GF-D8 (cell line): ENCODE measurements around the gene TAF11.
A peak's percentile ranks its signal among the peaks of the same experiment; 100 is the strongest.
"Not testable (repeated sequence)": the region's sequence is repeated elsewhere in the genome, so short reads cannot be mapped to it uniquely, and the experiment has no call there.

Source experiments
- DNase-seq: peaks from one replicate; lab custom pipeline; 2025; lab: John Stamatoyannopoulos, UW

Gene TAF11, protein sequence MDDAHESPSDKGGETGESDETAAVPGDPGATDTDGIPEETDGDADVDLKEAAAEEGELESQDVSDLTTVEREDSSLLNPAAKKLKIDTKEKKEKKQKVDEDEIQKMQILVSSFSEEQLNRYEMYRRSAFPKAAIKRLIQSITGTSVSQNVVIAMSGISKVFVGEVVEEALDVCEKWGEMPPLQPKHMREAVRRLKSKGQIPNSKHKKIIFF

DNA sequence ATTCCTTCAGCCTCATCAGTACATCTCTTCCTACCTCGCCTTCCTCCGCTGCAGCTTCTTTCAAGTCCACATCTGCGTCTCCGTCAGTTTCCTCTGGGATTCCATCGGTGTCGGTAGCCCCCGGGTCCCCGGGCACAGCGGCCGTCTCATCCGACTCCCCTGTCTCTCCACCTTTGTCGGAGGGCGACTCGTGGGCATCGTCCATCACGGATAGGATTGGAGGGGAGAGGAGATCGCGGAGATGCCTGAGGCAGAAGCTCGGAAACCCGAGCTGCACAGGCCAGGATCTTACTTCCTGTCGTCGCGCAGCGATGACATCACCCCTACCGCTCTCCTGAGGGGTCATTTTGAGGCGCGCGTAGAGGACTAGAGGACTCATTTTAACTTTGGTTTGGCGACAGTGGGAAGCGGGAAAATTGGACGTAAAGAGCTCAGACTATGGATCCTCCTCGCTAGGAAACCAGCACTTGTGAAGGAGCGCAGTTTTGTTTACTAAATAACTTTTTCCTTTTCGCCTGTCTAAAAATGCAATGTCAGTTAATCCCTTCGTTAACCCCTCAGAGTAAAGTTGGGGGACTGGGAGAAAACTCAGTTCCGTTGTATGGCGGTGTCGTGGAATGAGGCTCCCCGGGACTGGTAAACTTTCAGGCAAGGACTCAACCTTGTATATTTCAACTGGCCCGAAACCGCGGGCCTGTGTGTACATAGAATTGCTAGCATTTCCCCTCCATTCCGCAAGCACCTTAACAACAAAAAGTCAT lies at the start of gene TAF11:
Gene TAF11, minus strand, starts transcription at position 290 of the 761 bp plus-strand sequence. Its CDS starts 85 bp downstream, at position 205.
- DNase-seq, result peak; percentile 85

DNA sequence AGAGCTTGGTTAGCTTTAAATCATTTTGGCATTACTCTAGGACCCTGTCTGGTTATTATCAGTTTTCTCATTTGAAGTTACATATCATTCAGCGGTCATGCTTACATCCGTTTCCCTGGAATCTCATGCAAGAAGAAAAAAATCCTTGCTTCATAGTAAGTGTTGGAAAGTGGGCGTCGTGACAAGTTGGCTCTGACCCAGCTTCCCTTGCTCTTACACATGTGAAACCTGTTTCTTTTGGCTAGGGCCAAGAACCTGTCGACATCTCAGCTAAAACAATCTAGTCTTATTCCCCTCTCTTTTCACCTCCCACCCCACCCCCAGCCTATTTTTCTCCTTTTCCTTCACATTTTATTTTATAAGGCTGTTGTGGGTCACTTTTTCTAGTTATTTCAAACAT lies 46.7 kb upstream of the TAF11 start:
- no peak for DNase-seq

DNA sequence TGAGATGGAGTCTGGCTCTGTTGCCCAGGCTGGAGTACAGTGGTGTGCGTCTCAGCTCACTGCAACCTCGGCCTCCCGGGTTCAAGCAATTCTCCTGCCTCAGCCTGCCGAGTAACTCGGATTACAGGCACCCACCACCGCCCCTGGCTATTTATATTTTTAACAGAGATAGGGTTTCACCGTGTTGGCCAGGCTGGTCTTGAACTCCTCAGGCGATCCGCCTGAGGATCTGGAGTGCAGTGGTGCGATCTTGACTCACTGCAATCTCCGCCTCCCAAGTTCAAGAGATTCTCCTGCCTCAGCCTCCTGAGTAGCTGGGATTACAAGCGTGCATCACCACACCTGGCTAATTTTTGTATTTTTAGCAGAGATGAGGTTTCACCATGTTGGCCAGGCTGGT lies 44.4 kb upstream of the TAF11 start:
- not testable (repeated sequence) for DNase-seq

DNA sequence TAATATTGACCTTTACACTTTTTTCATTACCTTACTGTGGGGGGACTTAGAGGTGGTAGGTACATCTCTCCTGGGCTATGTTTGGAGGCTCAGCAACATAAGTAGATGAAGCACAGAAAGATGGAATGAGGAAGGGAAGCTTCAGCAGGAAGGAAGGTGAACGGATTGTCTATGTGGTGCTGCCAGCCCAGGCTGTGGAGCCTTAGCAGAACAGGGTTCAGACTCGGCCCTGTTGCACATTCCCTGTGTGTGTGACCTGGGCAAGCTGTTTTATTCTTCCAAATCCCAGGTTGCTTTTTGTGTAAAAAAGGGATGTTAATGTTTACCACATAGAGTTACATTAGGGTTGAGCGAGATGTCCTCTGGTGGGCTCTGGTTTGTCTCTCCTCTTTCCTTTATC lies 42.4 kb upstream of the TAF11 start:
- no peak for DNase-seq

DNA sequence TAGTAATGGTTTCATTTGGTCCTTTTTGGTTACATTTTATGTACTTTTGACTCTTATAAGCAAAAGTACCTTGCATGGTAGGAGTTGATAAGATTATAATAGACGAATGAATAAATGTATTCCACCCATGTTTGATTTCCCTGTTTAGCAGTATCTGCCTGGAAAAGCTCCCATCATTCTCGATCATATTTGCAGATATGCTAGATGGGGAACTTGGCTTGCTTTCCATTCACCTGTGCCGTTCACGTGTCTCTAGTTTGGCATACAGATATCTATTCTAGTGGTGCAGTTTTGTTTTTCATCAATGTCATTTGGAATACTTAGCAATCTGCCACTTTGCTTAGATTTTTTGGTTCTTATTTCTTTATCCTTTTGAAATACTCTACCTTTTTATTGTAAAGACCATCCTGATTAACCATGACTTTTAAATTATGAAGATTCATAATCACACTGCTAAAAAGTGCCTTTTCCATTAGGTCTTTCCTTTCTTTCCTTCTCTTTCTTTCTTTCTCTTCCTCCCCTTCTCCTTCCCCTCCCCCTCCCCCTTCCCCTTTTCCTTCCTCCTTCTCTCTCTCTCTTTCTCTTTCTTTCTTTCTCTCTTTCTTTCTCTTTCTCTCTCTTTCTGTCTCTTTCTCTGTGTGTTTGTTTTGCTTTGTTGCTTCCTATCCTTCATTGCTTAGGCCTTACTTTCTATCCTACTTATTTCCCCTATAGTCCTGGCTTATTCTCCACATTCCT lies 41.6 kb upstream of the TAF11 start:
- DNase-seq, result no peak

DNA sequence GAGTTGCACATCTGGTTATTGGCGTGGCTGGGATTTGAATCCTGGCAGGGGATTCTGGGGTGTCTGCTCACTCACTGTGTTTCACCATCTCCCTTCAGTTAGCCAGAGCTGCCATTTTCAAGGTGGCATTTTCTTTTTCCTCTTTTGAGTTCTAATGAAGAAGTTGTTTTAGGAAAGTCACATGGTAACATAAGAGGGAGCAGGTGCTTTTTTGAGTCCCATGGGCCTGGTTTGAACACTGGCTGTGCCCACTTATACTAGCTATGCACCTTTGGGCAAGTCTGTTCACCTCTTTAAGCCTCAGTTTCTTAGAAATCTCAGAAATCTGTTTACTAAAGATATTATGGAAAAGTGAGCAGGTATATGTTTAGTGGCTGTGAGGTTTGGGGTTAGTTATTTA lies 40.9 kb upstream of the TAF11 start:
- DNase-seq, result no peak

DNA sequence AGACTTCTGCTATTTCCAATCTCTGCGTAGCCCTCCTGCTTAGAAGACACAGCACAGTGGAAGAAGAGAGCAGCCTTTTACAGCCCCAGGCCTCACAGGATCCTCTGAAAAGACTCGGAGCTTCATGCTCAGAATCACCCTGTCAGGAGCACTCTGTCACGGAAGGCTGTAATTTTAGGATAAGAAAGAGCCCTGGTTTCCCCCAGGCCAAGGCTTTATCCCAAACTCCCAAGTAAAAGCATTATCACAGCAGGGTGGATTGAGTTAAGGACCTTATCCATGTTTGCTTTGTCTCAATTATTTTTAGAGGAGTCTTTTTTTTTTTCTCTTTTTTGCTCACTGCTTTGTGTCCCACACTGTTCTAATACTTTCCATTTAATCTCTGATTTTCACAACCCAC lies 40.4 kb upstream of the TAF11 start:
- no peak for DNase-seq

DNA sequence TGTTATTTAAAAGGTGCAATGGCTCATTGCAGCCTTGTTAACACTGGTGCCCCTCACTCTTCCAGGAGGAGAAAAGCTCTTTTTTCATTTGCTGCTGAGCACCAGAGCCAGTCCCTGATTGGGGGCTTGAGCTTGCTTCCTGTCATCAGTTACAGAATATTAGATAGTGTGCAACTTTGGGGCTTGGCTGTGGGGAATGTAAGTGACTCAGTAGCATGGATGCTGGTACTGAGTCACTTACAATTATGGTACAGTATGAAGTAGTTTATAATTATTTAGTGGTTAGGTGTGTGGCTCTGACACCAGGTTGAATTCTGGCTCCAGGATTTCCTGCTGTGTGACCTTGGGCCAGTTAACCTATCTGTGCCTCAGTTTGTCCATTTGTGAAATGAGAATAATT lies 38.8 kb upstream of the TAF11 start:
- no peak for DNase-seq

DNA sequence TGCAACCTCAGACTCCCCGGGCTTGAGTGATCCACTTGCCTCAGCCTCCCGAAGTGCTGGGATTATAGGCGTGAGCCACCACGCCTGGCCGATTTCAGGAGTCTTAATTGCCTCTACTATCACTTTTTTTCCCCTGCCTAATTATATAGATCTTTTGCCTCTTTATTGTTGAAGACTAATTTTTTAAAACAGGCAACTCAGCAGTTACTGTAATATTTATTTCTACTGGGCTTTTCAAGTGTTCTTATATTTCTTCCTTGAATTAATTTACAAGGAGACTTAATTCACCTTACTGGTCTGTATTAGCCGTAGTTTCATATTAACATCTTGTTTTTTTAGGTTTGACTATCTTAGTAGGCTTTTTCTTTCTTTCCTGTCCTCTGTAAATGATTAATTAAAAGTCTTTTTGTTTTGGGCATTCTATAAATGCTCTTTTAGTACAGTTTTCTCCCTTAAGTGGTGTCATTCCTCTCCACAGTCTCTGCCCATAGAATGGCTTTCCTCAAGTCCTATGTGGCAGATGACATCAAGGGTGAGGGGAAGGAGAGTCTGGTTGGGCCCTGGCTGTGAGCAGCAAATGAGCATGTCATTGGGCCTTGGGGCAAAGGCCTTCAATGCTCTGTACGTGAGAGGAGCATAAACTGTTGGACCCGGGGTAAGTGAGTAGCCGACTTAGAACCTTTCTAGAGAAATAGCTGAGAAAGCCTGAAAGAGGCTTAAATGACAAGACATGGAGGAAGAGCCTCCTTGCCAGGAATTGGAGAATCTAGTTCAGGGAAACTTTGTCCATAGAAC lies 37.2 kb upstream of the TAF11 start:
- DNase-seq, result no peak

DNA sequence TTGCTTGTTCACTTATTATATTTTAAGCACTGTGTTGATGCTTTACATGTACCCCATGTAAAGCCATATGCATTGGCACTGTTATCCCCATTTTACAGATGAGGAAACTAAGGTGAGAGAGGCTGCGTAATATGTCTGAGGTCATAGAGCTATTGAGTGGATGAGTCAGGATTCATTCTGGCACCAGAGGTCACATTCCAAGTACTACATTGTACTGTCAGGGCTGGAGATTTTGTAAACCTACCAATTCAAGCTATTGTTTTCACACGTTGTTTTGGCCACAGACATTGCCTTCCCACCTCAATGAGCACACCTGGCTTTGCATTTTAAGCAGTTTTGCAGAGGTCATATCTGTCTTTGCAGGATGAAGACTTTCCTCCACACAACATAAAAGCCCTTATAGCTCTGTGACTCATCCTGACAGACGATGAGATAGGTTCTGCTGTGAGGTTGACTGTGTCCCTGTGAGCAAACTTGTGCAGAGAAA lies 34.4 kb upstream of the TAF11 start:
- DNase-seq, result no peak

DNA sequence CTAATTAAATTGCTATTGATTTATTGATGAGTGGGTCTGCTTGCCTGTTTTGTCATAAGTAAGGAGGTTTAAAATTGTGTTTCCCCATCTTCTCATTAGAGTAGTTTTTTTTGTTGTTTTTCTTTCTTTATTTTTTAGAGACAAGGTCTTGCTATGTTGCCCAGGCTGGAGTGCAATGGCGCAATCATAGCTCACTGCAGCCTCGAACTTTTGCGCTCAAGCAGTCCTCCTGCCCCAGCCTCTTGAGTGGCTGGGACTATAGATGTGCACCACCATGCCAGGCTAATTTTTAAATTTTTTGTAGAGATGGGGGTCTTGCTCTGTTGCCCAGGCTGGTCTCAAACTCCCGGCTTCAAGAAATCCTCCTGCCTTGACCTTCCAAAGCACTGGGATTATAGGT lies 32.3 kb upstream of the TAF11 start:
- no peak for DNase-seq

DNA sequence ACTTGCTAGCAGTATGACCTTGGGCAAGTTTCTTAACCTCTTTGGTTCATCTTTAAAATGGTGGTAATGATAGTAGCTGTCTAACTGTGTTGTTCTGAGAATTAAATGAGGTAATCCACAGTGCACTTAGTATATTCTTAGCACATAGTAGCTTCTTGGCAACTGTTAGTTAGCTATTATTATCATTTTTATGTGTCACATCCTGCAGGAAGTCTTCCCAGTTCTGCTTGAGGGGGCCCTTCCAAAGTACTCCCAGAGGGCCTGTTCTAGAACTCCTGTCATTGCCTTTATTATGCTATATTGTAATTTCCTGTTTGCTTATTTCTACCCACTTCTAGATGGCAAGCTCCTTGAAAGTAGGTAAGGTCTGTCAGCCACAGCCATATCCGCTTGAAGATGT lies 31.8 kb upstream of the TAF11 start:
- DNase-seq, result no peak

DNA sequence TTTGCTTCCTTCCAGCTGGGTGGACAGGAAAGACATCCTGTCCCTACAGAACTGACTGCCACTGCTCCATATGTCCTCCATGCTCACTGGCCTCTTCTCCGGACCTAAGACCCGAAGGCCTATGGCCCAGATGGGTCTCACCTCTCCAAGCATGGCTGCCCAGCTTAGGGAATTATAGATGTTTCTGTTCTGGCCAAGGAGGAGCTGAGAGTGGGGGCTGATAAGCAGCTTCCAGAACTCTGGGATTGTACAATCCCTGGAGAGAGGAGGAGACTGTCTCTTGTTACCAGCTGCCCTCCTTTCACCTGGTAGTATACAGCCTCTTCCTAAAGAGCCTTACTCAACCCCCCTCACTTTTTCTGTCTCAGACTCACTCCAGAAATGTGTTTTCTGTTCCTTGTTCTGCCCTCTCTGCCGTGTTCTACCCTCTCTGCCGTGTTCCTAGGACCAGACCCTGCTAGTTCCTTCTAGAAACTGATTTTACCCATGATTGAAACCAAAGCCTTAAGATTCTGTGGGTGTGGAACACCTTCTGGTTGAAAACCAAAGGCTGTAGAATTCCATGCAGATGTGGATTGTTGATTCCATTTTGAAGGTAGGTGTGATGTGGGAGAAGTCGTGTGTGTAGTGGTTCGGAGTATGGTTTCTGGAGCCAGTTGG lies 29.9 kb upstream of the TAF11 start:
- DNase-seq, result no peak

DNA sequence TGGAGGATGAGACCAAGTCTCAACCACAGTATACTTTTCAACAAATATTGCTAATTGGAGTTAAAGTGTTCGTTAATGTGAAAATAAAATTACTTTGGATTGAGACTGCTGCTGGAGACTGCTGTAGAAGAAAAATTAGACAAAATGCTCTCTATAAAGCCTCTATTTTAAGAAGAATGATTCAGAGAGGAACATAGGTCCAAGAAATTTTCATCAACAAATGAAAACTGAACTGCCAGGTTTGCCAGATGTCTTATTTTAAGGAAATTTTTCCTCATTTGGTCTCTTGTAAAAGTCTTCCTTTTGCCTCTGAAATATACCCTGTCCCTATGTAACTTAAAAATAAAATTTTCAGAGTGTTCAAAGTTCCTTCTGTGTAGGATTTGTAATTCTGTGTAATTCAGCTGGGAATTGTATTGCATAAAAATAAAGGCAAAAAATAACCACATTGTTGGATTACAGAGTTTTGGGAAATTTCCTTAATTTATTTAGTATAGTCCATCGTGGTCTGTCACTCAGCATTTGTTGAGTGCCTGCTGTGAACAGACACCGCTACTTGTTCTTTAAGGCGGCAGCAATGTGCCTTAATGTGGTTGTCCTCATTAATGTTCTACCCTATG lies 28.6 kb upstream of the TAF11 start:
- no peak for DNase-seq

DNA sequence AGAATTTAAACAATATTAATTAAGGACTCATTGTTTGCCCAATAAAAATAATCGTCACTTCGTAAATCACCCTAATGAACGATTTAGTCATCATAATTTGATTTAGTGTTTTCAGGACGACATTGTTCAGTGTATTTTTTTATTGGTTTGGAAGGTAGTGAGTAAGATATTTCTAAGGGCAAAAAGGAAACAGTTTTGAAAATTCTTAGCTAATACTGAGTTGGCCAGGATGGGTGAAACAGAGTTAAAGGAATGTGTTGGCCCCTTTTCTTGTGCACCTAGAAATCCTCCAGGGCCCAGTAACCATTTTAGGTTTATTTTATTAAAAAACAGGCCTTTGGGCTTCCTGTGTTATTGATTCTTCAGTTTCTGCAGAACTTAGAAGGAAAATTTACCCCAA lies 26.5 kb upstream of the TAF11 start:
- no peak for DNase-seq

DNA sequence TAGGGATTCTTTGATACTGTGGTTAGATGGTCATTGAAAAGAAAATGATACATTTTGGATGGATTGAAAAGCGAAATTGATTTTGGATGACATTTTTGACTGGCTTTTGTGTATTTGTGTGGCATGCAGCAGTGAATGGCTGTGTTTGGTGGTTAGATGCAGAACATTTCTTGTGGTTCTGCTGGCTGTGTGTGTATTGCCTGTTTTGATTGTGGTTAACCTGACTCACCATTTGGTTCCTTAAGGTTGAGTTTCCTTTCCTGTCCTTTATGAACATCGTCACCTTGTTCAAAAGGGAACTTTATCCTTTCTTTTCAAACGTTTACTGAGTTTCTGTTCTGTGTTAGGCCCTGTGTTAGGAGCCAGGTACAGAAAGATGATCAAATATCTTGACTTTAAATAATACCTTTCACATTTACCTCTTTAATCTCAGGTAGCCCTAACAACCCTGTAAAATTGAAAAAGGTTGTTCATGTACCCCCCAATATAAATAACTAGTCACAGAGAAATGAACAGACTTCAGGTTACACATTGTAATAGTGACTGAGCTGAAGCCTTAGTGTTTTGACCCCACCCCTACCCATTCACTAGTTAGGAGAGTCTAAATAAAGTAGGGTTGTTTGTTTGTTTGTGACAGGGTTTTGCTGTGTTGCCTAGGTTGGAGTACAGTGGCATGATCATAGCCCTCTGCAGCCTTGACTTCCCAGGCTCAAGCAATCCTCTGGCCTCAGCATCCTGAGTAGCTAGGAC lies 25.0 kb upstream of the TAF11 start:
- DNase-seq, result no peak

DNA sequence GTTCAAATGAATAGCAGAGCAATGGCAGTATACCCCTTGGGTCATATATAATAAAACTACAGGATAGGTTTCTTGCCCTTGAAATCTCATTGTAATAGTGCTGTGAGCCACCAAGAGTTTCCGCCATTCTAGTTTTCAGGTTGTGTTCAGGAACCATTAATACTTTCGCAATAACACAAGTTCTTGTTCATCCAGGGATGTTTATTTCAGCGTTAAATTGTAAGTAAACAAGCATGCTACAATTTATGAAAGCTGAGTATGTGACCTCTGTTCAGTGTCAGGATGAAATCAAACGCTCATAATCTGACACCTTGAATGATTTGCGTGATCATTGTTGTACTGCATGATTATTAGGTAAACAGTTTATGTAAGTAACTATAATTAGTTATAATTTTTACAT lies 24.0 kb upstream of the TAF11 start:
- DNase-seq, result no peak

DNA sequence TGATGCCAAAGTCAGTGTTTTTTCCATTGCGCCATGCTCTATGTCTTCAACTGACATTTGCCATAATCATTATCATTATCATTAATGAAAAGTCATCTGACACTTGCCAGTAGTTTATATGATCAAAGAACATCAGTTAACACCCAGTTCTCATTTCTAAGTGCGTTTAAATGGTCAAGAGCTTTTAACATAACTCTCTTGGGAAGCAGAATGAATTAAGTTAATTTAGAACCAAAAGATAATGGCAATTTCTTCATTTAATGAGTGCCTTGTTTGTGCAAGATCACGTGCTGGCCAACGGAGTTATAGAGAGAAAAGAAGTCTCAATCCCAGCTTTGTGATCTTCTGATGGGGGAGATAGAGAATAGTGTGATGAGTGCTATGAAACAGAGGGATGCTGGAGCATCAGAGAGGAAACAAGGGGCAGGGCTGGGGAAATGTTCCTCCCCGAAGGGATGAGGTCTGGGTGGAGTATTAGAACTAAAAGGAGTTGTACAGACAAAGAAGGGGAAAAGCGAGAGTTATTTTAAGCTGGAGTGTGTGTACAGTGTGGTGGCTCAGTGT lies 21.6 kb upstream of the TAF11 start:
- no peak for DNase-seq

DNA sequence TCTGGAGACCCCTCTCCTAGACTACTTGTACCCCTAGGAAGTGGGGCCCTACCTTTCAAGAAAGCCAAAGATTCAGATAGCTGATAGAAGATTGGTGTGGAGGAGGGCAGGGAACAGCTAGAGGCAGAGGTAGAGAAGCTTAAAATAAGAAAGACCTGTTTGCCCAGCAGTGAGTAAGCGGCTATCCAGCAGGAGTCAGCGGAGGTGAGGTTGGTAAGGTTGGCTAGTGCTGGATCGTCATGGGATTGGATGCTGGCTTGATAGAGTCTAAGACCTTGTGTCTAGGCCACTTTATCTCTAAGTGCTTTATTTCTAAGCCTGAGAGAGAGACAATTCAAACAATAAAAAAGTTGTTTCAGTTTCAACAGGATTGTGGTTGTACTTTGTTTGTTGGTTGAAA lies 20.4 kb upstream of the TAF11 start:
- no peak for DNase-seq

DNA sequence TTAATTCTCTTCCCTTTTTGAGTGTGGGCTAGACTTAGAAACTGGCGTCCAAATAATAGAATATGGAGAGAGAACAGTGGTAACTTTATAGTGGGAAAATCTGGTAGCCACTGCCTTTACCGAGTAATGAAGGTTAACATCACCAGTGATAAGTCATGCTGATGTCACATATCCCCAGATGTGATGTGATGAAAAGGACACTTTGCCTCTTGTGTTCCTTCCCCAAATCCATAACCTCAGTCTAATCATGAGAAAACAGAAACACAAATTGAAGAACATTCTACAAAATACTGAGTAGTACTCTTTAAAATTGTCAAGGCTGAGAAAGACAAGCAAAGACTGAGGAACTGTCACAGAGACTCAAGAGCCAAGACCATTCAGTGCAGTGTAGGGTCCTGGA lies 19.0 kb upstream of the TAF11 start:
- no peak for DNase-seq
